DND-41 (cell line): ENCODE data around the gene MYD88.

ENCODE experiments used
- ATAC-seq: fragments of 200-7000 bp; cut with Tn5 transposase; 3 replicates; pipeline ENCODE4 v1.9.1; 2021; ENCODE audit warnings: low read depth; ENCODE audit not compliant: insufficient read depth
- DNase-seq: peaks from one replicate; pipeline ENCODE4 v3.0.0-alpha.2; 2020
- H2AFZ ChIP-seq: 2 replicates; pipeline ENCODE4 v1.6.0; 2012; ENCODE audit warnings: low read depth, low read length
- H3K27ac ChIP-seq: 2 replicates; pipeline ENCODE4 v1.5.1; 2012; ENCODE audit warnings: low read length, inconsistent platforms
- H3K27me3 ChIP-seq: fragments of 200-600 bp; sonication (generic); 2 replicates; pipeline ENCODE4 v1.6.0; 2012; ENCODE audit warnings: low read length, mild to moderate bottlenecking, inconsistent platforms; ENCODE audit not compliant: insufficient read depth, poor library complexity
- H3K36me3 ChIP-seq: 2 replicates; pipeline ENCODE4 v1.5.1; 2012; ENCODE audit warnings: low read length, inconsistent platforms; ENCODE audit not compliant: insufficient read depth
- H3K4me1 ChIP-seq: 2 replicates; pipeline ENCODE4 v1.5.1; 2012; ENCODE audit warnings: mild to moderate bottlenecking, low read length; ENCODE audit not compliant: insufficient read depth
- H3K4me2 ChIP-seq: 2 replicates; pipeline ENCODE4 v1.6.0; 2012; ENCODE audit warnings: mild to moderate bottlenecking, moderate library complexity, low read length, inconsistent platforms; ENCODE audit not compliant: insufficient read depth
- H3K4me3 ChIP-seq, 2 experiments: fragments of 200-600 bp in 1 of 2; shearing (Covaris generic) in 1 of 2; 2 replicates each; pipeline ENCODE4 v1.5.1; 2012 to 2016; ENCODE audit warnings: inconsistent platforms in 2 of 2, low read length in 2 of 2, mild to moderate bottlenecking in 2 of 2, low read depth in 1 of 2, moderate library complexity in 1 of 2
- H3K79me2 ChIP-seq: 2 replicates; pipeline ENCODE4 v1.6.0; 2012; ENCODE audit warnings: low read length, inconsistent platforms; ENCODE audit not compliant: insufficient read depth
- H3K9ac ChIP-seq: 2 replicates; pipeline ENCODE4 v1.6.0; 2012; ENCODE audit warnings: low read depth, mild to moderate bottlenecking, inconsistent platforms, low read length, moderate library complexity
- H3K9me3 ChIP-seq: 2 replicates; pipeline ENCODE4 v1.5.1; 2012; ENCODE audit warnings: low read length, moderate library complexity, mild to moderate bottlenecking, inconsistent platforms; ENCODE audit not compliant: insufficient read depth, severe bottlenecking
- H4K20me1 ChIP-seq: 2 replicates; pipeline ENCODE4 v1.6.0; 2012; ENCODE audit warnings: low read length; ENCODE audit not compliant: insufficient read depth
- CTCF ChIP-seq: IDR thresholded peaks from 2 replicates; pipeline ENCODE4 v1.5.1; 2012; ENCODE audit warnings: borderline replicate concordance, low read length, moderate library complexity, mild to moderate bottlenecking; ENCODE audit not compliant: poor library complexity, severe bottlenecking; ENCODE audit errors: extremely low read depth
- EZH2 ChIP-seq: IDR thresholded peaks from 3 replicates; pipeline ENCODE4 v1.6.1; 2012; ENCODE audit warnings: borderline replicate concordance, low read depth, mild to moderate bottlenecking, moderate library complexity, low read length, inconsistent platforms; ENCODE audit not compliant: severe bottlenecking

MYD88 gene

GRCh38 chr3:38114052-38114874, 24.2 kb upstream of the MYD88 start:
- Histone ChIP-seq H3K27ac (no peak overlapping the region), H3K4me3 (no peak overlapping the region), H3K36me3 (no peaks in the 10 kb centered on the region), H3K4me1 (no peaks in the 10 kb centered on the region), H3K79me2 (no peaks in the 10 kb centered on the region), H3K27me3 (no peaks in the 10 kb centered on the region), H2AFZ (no peak overlapping the region), H3K4me2 (no peak overlapping the region), H3K9ac (no peak overlapping the region), H4K20me1 (peaks cover 7% of the 10 kb centered on the region; the same call in 1 of the 2 replicates), H3K9me3 (no peaks in the 10 kb centered on the region)
- TF ChIP-seq CTCF: no peak
- TF ChIP-seq EZH2: no peak
- no peak for DNase-seq
- no peak for ATAC-seq

- peaks cover 7% of the 10 kb centered on the region; the same call in 1 of the 2 replicates for H4K20me1 ChIP-seq
- H3K9ac ChIP-seq: no peak overlapping the region
- H2AFZ ChIP-seq: no peak overlapping the region
- H3K9me3 ChIP-seq: no peaks in the 10 kb centered on the region
- DNase-seq: no peak
- ATAC-seq: no peak
- H3K79me2 ChIP-seq: no peaks in the 10 kb centered on the region
- peaks cover 3% of the 10 kb centered on the region; the same call in 1 of the 2 replicates for H3K36me3 ChIP-seq
- H3K27ac ChIP-seq: no peak overlapping the region
- no peak overlapping the region for H3K4me3 ChIP-seq
- no peaks in the 10 kb centered on the region for H3K27me3 ChIP-seq
- H3K4me2 ChIP-seq: no peak overlapping the region
- no peaks in the 10 kb centered on the region for H3K4me1 ChIP-seq
- TF ChIP-seq CTCF: no peak
- no peak for TF ChIP-seq EZH2
Measured at GRCh38 chr3:38114875-38115644, 23.4 kb upstream of the MYD88 start.

GRCh38 chr3:38115645-38116427, 22.6 kb upstream of the MYD88 start:
- DNase-seq (no peak), ATAC-seq (no peak)
- H3K27me3 ChIP-seq: no peaks in the 10 kb centered on the region
- no peak for TF ChIP-seq EZH2
- TF ChIP-seq CTCF: no peak
- no peak overlapping the region for H3K4me2 ChIP-seq
- no peak overlapping the region for H3K27ac ChIP-seq
- no peak overlapping the region for H3K4me3 ChIP-seq
- H3K79me2 ChIP-seq: no peaks in the 10 kb centered on the region
- H3K9ac ChIP-seq: no peak overlapping the region
- H3K36me3 ChIP-seq: peaks cover 11% of the 10 kb centered on the region
- H2AFZ ChIP-seq: no peak overlapping the region
- peaks cover 7% of the 10 kb centered on the region; the same call in 1 of the 2 replicates for H4K20me1 ChIP-seq
- H3K9me3 ChIP-seq: no peaks in the 10 kb centered on the region
- H3K4me1 ChIP-seq: no peaks in the 10 kb centered on the region
